ENCODE results near the gene AP3B1. TPM values are rescaled to one million over a fixed set of nuclear protein-coding genes. Genes with fewer than 3 reads are reported as not detected.

AP3B1 gene
- total and polyA plus RNA-seq, 2 of the 8 experiments (the other 6 are each of a cell fraction or from before 2014, with no cell fraction given): 45.8 to 48.3 TPM

DNA sequence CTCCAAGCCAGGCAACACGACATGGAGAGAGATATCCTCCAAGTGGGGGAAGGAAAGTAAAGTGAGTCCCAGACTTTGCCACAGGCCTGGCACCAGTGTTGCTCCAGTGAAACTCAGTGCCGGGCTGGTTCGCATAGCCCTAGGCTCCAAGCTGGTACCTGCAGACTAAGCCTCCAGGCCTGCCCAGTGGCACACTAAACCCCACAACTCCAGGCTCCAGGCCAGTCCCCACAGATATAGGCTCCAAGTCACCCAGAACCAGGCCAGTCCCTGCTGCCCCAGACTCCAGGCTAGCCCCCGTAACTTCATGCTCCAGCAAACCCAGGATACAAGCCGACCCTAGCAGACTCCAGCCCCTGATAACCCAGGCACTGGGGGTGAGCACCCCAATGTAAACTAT lies 23.0 kb upstream of the AP3B1 start:
- no peak overlapping the region for H2BK12ac ChIP-seq (ENCODE audit: low read depth, low read length)
- no peaks in the 10 kb centered on the region for H3K4me1 ChIP-seq (replicated peaks in 1 of 4; ENCODE audit: control insufficient read depth in 3 of 4, insufficient read depth in 4 of 4, low read length in 3 of 4)
- H3K4me3 ChIP-seq (ENCODE audit: extremely low read depth in 1 of 4, insufficient read depth in 2 of 4, low read depth in 3 of 4, low read length in 4 of 4): no peak overlapping the region
- H3K9ac ChIP-seq (replicated peaks in 1 of 4; ENCODE audit: extremely low read depth in 1 of 4, low read depth in 3 of 4, low read length in 3 of 4): no peak overlapping the region
- H3K18ac ChIP-seq (ENCODE audit: extremely low read depth, low read length): no peak overlapping the region
- H3K36me3 ChIP-seq (ENCODE audit: control insufficient read depth in 2 of 4, insufficient read depth in 4 of 4, low read length in 3 of 4): no peaks in the 10 kb centered on the region
- no peaks in the 10 kb centered on the region for H3K79me2 ChIP-seq (ENCODE audit: control insufficient read depth in 1 of 2, insufficient read depth in 2 of 2, low read length in 2 of 2)
- H3K4me2 ChIP-seq (ENCODE audit: insufficient read depth in 1 of 2, low read depth in 2 of 2, low read length in 2 of 2): no peak overlapping the region
- H3K27me3 ChIP-seq (replicated peaks in 1 of 4; ENCODE audit: control insufficient read depth in 3 of 4, extremely low read depth in 1 of 4, insufficient read depth in 3 of 4, low read length in 3 of 4): no peaks in the 10 kb centered on the region
- FAIRE-seq: no peak
- no peak overlapping the region for H4K5ac ChIP-seq (ENCODE audit: insufficient read length, low read depth, low read length)
- H3K23me2 ChIP-seq (ENCODE audit: low read depth, low read length): no peaks in the 10 kb centered on the region
- no peak overlapping the region for H3K27ac ChIP-seq (ENCODE audit: low read depth, low read length)
- 91% methylated on average over 5 of the region's 5 CpGs; no CpG with 5 or more reads in 1 of the 2 experiments for WGBS, 2 experiments (ENCODE audit: extremely low coverage in 1 of 2, insufficient coverage in 1 of 2, insufficient read length in 1 of 2, insufficient replicate concordance in 2 of 2, low coverage in 1 of 2, low lambda C conversion rate in 2 of 2, missing lambda C conversion rate in 1 of 2)
- no peak overlapping the region for H2BK20ac ChIP-seq (ENCODE audit: low read length)
- H2AK5ac ChIP-seq (ENCODE audit: low read depth, low read length): no peak overlapping the region
- ChIA-PET POLR2A (ENCODE audit: partially characterized antibody) (interaction anchor here (1.3 kb wide), 1 partner anchor 172 kb away, joined by 3 read pairs; no protein-coding TSS in a partner anchor), CTCF (ENCODE audit: partially characterized antibody) (interaction anchor here (0.6 kb wide), 1 partner anchor 681 kb away, joined by 3 read pairs; no protein-coding TSS in a partner anchor)
- H3K9me3 ChIP-seq (ENCODE audit: insufficient read depth in 2 of 2, low read depth in 1 of 2, low read length in 1 of 2): peaks cover 0 to 4% of the 10 kb centered on the region in 2 experiments; a peak in 1 of 4 replicates
- H2AFZ ChIP-seq (ENCODE audit: low read length): 0 out of 2 replicates have a peak overlapping the region, but pooled peaks have one; percentile 22
- H2BK5ac ChIP-seq (ENCODE audit: low read depth, low read length): no peak overlapping the region
- no peak overlapping the region for H3K23ac ChIP-seq (ENCODE audit: insufficient read length)
- H3K4ac ChIP-seq (replicated peaks; ENCODE audit: insufficient read length, low read depth, low read length): no peak overlapping the region
- H4K20me1 ChIP-seq (replicated peaks in 1 of 2; ENCODE audit: control insufficient read depth in 1 of 2, insufficient read depth in 2 of 2, low read length in 2 of 2): no peaks in the 10 kb centered on the region
- no peak overlapping the region for H4K8ac ChIP-seq (ENCODE audit: extremely low read depth, insufficient read depth, low read length)
- no peak overlapping the region for H2BK15ac ChIP-seq (ENCODE audit: low read length)
- no peak overlapping the region for H2BK120ac ChIP-seq (replicated peaks; ENCODE audit: low read depth, low read length)
- no peak overlapping the region for H3K56ac ChIP-seq (replicated peaks; ENCODE audit: insufficient read length, low read depth, low read length)
- H3K14ac ChIP-seq (ENCODE audit: insufficient read length): no peak overlapping the region
- TF ChIP-seq BACH1 (IDR thresholded peaks at IDR 0.05; ENCODE audit: low read length): no peak
- TF ChIP-seq, protein P1, sequence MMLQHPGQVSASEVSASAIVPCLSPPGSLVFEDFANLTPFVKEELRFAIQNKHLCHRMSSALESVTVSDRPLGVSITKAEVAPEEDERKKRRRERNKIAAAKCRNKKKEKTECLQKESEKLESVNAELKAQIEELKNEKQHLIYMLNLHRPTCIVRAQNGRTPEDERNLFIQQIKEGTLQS (IDR thresholded peaks at IDR 0.05; ENCODE audit: insufficient read depth, low read depth, low read length): no peak
- no peak for TF ChIP-seq RFX5 (IDR thresholded peaks at IDR 0.05; ENCODE audit: borderline replicate concordance, low read depth, low read length)
- no peak for TF ChIP-seq CBX5 (IDR thresholded peaks at IDR 0.05; ENCODE audit: low read depth, low read length)
- TF ChIP-seq BCL11A (IDR thresholded peaks at IDR 0.05; ENCODE audit: low read depth in 2 of 2, low read length in 2 of 2): no peak
- TF ChIP-seq NRF1 (IDR thresholded peaks at IDR 0.05; ENCODE audit: low read depth, low read length): no peak
- no peak for TF ChIP-seq GTF2F1 (IDR thresholded peaks at IDR 0.05; ENCODE audit: borderline replicate concordance, low read depth, low read length)
- TF ChIP-seq TAF1 (IDR thresholded peaks at IDR 0.05; ENCODE audit: low read depth, low read length): no peak
- DNase-seq (ENCODE audit: low read depth in 1 of 2, low spot score in 2 of 2): no peak
- H3K79me1 ChIP-seq (ENCODE audit: low read depth, low read length): no peaks in the 10 kb centered on the region
- H4K91ac ChIP-seq (replicated peaks; ENCODE audit: insufficient read length, low read length): no peak overlapping the region

Data from H1 (cell line).